Caco-2 (cell line): ENCODE results near the gene KMO. TPM values are rescaled to one million over a fixed set of nuclear protein-coding genes. Genes with fewer than 3 reads are reported as not detected.

ENCODE experiments used
- BruUV-seq: library from RNA; stranded (reverse); fragments of 400-500 nt; replicated peaks from 2 replicates; lab custom pipeline; 2021; lab: Mats Ljungman, UMichigan
- CTCF ChIA-PET: fragments of 300-600 bp; sonication (Branson Sonifier 250); formaldehyde crosslinking; loops from one replicate; lab custom pipeline; 2022; ENCODE audit warnings: antibody characterized with exemption; lab: Charles Lee
- POLR2A ChIA-PET: fragments of 300-600 bp; sonication (Branson Sonifier 250); formaldehyde crosslinking; loops from one replicate; lab custom pipeline; 2022; ENCODE audit warnings: antibody characterized with exemption; lab: Charles Lee
- DNase-seq, 2 experiments: peaks; one replicate each; pipeline versions ENCODE4 v3.0.0 to v3.0.0-alpha.2; 2020 to 2022
- H3K27me3 ChIP-seq: replicated peaks from 2 replicates; pipeline ENCODE4 v1.6.0; 2011; ENCODE audit warnings: low read length; ENCODE audit not compliant: control insufficient read depth, insufficient read depth
- H3K36me3 ChIP-seq: 2 replicates; pipeline ENCODE4 v1.5.1; 2011; ENCODE audit warnings: low read length; ENCODE audit not compliant: control insufficient read depth, insufficient read depth
- H3K4me1 ChIP-seq: fragments of 250-450 bp; sonication (Bioruptor Pico); 2 replicates; pipeline ENCODE4 v1.5.1; 2020; ENCODE audit warnings: mild to moderate bottlenecking
- H3K4me3 ChIP-seq: 2 replicates; pipeline ENCODE4 v1.5.1; 2011; ENCODE audit warnings: low read depth, mild to moderate bottlenecking, control low read depth, low read length
- H3K9me3 ChIP-seq: fragments of 250-450 bp; sonication (Bioruptor Pico); 2 replicates; pipeline ENCODE4 v1.5.1; 2020; ENCODE audit warnings: mild to moderate bottlenecking, moderate library complexity
- H3K27ac Mint-ChIP-seq: one replicate; pipeline ENCODE4 v1.8.0; 2022; ENCODE audit warnings: mixed read lengths; ENCODE audit not compliant: unreplicated experiment
- H3K27me3 Mint-ChIP-seq: one replicate; pipeline ENCODE4 v1.8.0; 2022; ENCODE audit warnings: mixed read lengths; ENCODE audit not compliant: insufficient read depth, unreplicated experiment
- H3K36me3 Mint-ChIP-seq: one replicate; pipeline ENCODE4 v1.8.0; 2022; ENCODE audit warnings: mild to moderate bottlenecking, mixed read lengths; ENCODE audit not compliant: insufficient read depth, unreplicated experiment
- H3K4me1 Mint-ChIP-seq: one replicate; pipeline ENCODE4 v1.8.0; 2022; ENCODE audit warnings: low read depth, mixed read lengths; ENCODE audit not compliant: unreplicated experiment
- H3K4me3 Mint-ChIP-seq: one replicate; pipeline ENCODE4 v1.8.0; 2022; ENCODE audit warnings: mild to moderate bottlenecking, moderate library complexity, mixed read lengths; ENCODE audit not compliant: unreplicated experiment
- H3K9me3 Mint-ChIP-seq: one replicate; pipeline ENCODE4 v1.8.0; 2022; ENCODE audit warnings: mixed read lengths; ENCODE audit not compliant: unreplicated experiment
- intact Hi-C: fragments of 100-400 bp; cut with micrococcal nuclease; formaldehyde crosslinking; loops from one replicate; pipeline ENCODE4 v1.10.0; 2022; ENCODE audit not compliant: unreplicated experiment
- total RNA-seq: library from RNA; stranded (reverse); gene quantifications from 2 replicates; pipeline ENCODE4 v1.2.3, GENCODE V29; 2022
- TF ChIP-seq, protein P1 (sequence below), 2 experiments: fragments of 200-600 bp in 1 of 2; IDR thresholded peaks; 1 replicate in 1 of 2; 2 replicates in 1 of 2; pipeline versions ENCODE4 v1.5.1 to v1.8.0; 2011 to 2022; ENCODE audit warnings: antibody characterized with exemption in 1 of 2, control low read depth in 1 of 2, inconsistent platforms in 1 of 2, low read depth in 1 of 2, low read length in 1 of 2, mild to moderate bottlenecking in 1 of 2, moderate library complexity in 1 of 2; ENCODE audit not compliant: insufficient read depth in 1 of 2, severe bottlenecking in 1 of 2, unreplicated experiment in 1 of 2

Gene KMO
- total RNA-seq, 1 experiment from 2014 or later, result not detected

DNA sequence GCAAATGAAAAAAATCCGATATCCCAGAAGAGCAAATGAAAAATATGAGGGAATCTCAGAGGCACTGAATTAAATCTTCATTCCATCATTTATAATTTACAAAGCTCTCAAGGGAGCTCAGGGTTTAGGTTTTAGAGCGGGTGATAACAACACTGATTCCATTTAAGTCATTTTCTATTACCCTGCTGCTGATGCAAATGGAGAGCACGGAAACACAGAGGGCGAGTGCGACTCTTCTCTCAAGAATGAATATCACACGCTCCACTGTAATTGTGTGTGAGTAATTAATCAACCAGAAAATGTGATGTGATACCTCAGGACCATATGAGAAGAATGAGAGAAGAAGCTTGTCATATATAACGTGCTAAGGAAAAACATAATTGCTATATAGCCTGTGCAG lies 85.2 kb downstream of the KMO start:
- no peak overlapping the region for H3K4me3 ChIP-seq
- peaks cover 21% of the 10 kb centered on the region for H3K4me1 Mint-ChIP-seq
- H3K36me3 ChIP-seq, result no peaks in the 10 kb centered on the region
- H3K4me1 ChIP-seq, result no peaks in the 10 kb centered on the region
- DNase-seq, result no peak
- no peaks in the 10 kb centered on the region for H3K9me3 ChIP-seq
- BruUV-seq, result no TSS peak
- ChIA-PET POLR2A (no interaction called here), CTCF (no interaction called here)
- H3K9me3 Mint-ChIP-seq, result no peaks in the 10 kb centered on the region
- no peaks in the 10 kb centered on the region for H3K27me3 Mint-ChIP-seq
- intact Hi-C loops, result no loop called here
- H3K27ac Mint-ChIP-seq, result no peak overlapping the region
- no peaks in the 10 kb centered on the region for H3K27me3 ChIP-seq
- TF ChIP-seq, protein P1, sequence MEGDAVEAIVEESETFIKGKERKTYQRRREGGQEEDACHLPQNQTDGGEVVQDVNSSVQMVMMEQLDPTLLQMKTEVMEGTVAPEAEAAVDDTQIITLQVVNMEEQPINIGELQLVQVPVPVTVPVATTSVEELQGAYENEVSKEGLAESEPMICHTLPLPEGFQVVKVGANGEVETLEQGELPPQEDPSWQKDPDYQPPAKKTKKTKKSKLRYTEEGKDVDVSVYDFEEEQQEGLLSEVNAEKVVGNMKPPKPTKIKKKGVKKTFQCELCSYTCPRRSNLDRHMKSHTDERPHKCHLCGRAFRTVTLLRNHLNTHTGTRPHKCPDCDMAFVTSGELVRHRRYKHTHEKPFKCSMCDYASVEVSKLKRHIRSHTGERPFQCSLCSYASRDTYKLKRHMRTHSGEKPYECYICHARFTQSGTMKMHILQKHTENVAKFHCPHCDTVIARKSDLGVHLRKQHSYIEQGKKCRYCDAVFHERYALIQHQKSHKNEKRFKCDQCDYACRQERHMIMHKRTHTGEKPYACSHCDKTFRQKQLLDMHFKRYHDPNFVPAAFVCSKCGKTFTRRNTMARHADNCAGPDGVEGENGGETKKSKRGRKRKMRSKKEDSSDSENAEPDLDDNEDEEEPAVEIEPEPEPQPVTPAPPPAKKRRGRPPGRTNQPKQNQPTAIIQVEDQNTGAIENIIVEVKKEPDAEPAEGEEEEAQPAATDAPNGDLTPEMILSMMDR (IDR thresholded peaks at IDR 0.05; ENCODE audit: insufficient read depth in 1 of 2, low read depth in 1 of 2, low read length in 1 of 2, severe bottlenecking in 1 of 2, unreplicated experiment in 1 of 2), result no peak
- H3K4me3 Mint-ChIP-seq, result no peak overlapping the region
- peaks cover 7% of the 10 kb centered on the region for H3K36me3 Mint-ChIP-seq

DNA sequence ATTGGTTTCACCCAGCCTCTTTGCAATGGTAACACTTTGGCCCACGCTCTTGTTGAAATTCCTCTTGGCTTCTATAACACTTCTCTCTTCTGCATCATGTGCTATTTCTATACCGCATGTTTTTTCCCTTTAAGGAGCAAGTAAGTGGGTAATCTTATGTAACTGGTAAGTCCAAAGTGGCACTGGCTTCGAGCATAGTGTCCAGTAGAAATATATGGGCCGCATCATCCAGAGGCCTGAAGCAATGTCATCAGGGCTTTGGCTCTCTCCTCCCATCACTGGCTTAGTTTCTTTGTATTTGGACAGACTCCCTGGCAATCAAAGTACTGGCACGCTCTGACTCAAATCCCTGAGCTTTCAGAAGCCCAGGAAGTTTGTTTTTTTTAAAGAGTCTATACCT lies 90.5 kb downstream of the KMO start:
- TF ChIP-seq, protein P1 (IDR thresholded peaks at IDR 0.05; ENCODE audit: insufficient read depth in 1 of 2, low read depth in 1 of 2, low read length in 1 of 2, severe bottlenecking in 1 of 2, unreplicated experiment in 1 of 2), result no peak
- Histone ChIP-seq H3K27me3 (no peaks in the 10 kb centered on the region), H3K36me3 (no peaks in the 10 kb centered on the region), H3K4me1 (no peaks in the 10 kb centered on the region), H3K4me3 (no peak overlapping the region), H3K9me3 (no peaks in the 10 kb centered on the region)
- ChIA-PET CTCF (no interaction called here), POLR2A (no interaction called here)
- BruUV-seq, result no TSS peak
- Mint-ChIP-seq H3K9me3 (no peaks in the 10 kb centered on the region), H3K4me3 (no peak overlapping the region), H3K4me1 (no peaks in the 10 kb centered on the region), H3K27ac (no peak overlapping the region), H3K36me3 (peaks cover 16% of the 10 kb centered on the region), H3K27me3 (no peaks in the 10 kb centered on the region)
- intact Hi-C loops, result no loop called here
- DNase-seq, result no peak

DNA sequence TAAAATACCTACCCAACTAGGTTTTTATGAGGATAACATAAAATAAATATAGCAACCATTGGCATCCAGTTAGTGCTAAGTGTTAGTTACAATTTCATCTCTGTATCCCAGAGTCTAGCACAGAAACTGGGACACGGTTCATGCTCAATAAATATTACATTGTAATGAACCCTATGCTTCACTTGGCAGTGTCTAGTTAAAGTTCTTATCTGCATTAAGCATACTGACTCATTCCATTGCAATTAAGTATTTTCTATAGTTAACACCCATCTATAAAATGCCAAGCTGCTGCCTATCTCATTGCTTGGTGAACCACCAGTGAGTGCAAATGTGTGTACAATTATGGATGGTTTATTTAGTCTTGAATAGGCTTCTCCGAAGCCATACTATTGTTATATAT lies 92.8 kb downstream of the KMO start:
- Histone ChIP-seq H3K36me3 (no peaks in the 10 kb centered on the region), H3K4me3 (no peak overlapping the region), H3K27me3 (no peaks in the 10 kb centered on the region), H3K4me1 (no peaks in the 10 kb centered on the region), H3K9me3 (no peaks in the 10 kb centered on the region)
- H3K27me3 Mint-ChIP-seq, result no peaks in the 10 kb centered on the region
- no peaks in the 10 kb centered on the region for H3K9me3 Mint-ChIP-seq
- ChIA-PET POLR2A (no interaction called here), CTCF (interaction anchor here (0.7 kb wide), 1 partner anchor 12 kb away, joined by 3 read pairs; no protein-coding TSS in a partner anchor)
- H3K27ac Mint-ChIP-seq, result no peak overlapping the region
- TF ChIP-seq, protein P1 (IDR thresholded peaks at IDR 0.05; ENCODE audit: insufficient read depth in 1 of 2, low read depth in 1 of 2, low read length in 1 of 2, severe bottlenecking in 1 of 2, unreplicated experiment in 1 of 2), result no peak
- DNase-seq, result no peak
- intact Hi-C loops, result no loop called here
- BruUV-seq, result no TSS peak
- H3K4me3 Mint-ChIP-seq, result no peak overlapping the region
- no peaks in the 10 kb centered on the region for H3K4me1 Mint-ChIP-seq
- H3K36me3 Mint-ChIP-seq, result peaks cover 16% of the 10 kb centered on the region
